HG03039 (cell line): ENCODE data around the gene PRRC2B.
"Not testable (repeated sequence)": the region's sequence is repeated elsewhere in the genome, so short reads cannot be mapped to it uniquely, and the experiment has no call there.

ENCODE experiments used
- ATAC-seq: cut with Tn5 transposase; IDR thresholded peaks from one replicate; pipeline ENCODE4 v1.9.1; 2021; ENCODE audit warnings: mild to moderate bottlenecking, moderate library complexity; ENCODE audit not compliant: unreplicated experiment

The PRRC2B gene

GRCh38 chr9:131468031-131468430, 74.1 kb downstream of the PRRC2B start:
- no peak for ATAC-seq

- ATAC-seq = no peak
These were observed 75.5 kb downstream of the PRRC2B start for GRCh38 chr9:131469356-131469755.

- no peak for ATAC-seq
These were observed 76.1 kb downstream of the PRRC2B start for GRCh38 chr9:131469951-131470350.

GRCh38 chr9:131470581-131470991, 76.7 kb downstream of the PRRC2B start:
- no peak for ATAC-seq

GRCh38 chr9:131472085-131472484, 78.2 kb downstream of the PRRC2B start:
- not testable (repeated sequence) for ATAC-seq

- ATAC-seq = no peak
These were observed 79.5 kb downstream of the PRRC2B start for GRCh38 chr9:131473198-131473885.

- no peak for ATAC-seq
These were observed 80.0 kb downstream of the PRRC2B start for GRCh38 chr9:131473891-131474290.

GRCh38 chr9:131474711-131475110, 80.8 kb downstream of the PRRC2B start:
- no peak for ATAC-seq

GRCh38 chr9:131475111-131475955, 81.4 kb downstream of the PRRC2B start:
- no peak for ATAC-seq

- no peak for ATAC-seq
These were observed 82.3 kb downstream of the PRRC2B start for GRCh38 chr9:131475956-131476776.

GRCh38 chr9:131476777-131477345, 83.0 kb downstream of the PRRC2B start:
- no peak for ATAC-seq

GRCh38 chr9:131477367-131477766, 83.5 kb downstream of the PRRC2B start:
- no peak for ATAC-seq

GRCh38 chr9:131477816-131478419, 84.0 kb downstream of the PRRC2B start:
- ATAC-seq = no peak

- ATAC-seq = no peak
These were observed 84.6 kb downstream of the PRRC2B start for GRCh38 chr9:131478421-131478868.

GRCh38 chr9:131478911-131479310, 85.0 kb downstream of the PRRC2B start:
- ATAC-seq = no peak

GRCh38 chr9:131480258-131480657, 86.4 kb downstream of the PRRC2B start:
- ATAC-seq = no peak

- no peak for ATAC-seq
These were observed 87.8 kb downstream of the PRRC2B start for GRCh38 chr9:131481441-131482342.

GRCh38 chr9:131482343-131483006, 88.6 kb downstream of the PRRC2B start:
- ATAC-seq = no peak
